Caco-2 (cell line): ENCODE measurements around the gene GNPNAT1. TPM values are rescaled to one million over a fixed set of nuclear protein-coding genes. Genes with fewer than 3 reads are reported as not detected.

ENCODE experiments used
- BruUV-seq: library from RNA; stranded (reverse); fragments of 400-500 nt; replicated peaks from 2 replicates; lab custom pipeline; 2021; lab: Mats Ljungman, UMichigan
- CTCF ChIA-PET: fragments of 300-600 bp; sonication (Branson Sonifier 250); formaldehyde crosslinking; loops from one replicate; lab custom pipeline; 2022; ENCODE audit warnings: antibody characterized with exemption; lab: Charles Lee
- POLR2A ChIA-PET: fragments of 300-600 bp; sonication (Branson Sonifier 250); formaldehyde crosslinking; loops from one replicate; lab custom pipeline; 2022; ENCODE audit warnings: antibody characterized with exemption; lab: Charles Lee
- DNase-seq, 2 experiments: peaks; one replicate each; pipeline versions ENCODE4 v3.0.0 to v3.0.0-alpha.2; 2020 to 2022
- H3K27me3 ChIP-seq: replicated peaks from 2 replicates; pipeline ENCODE4 v1.6.0; 2011; ENCODE audit warnings: low read length; ENCODE audit not compliant: control insufficient read depth, insufficient read depth
- H3K36me3 ChIP-seq: 2 replicates; pipeline ENCODE4 v1.5.1; 2011; ENCODE audit warnings: low read length; ENCODE audit not compliant: control insufficient read depth, insufficient read depth
- H3K4me1 ChIP-seq: fragments of 250-450 bp; sonication (Bioruptor Pico); 2 replicates; pipeline ENCODE4 v1.5.1; 2020; ENCODE audit warnings: mild to moderate bottlenecking
- H3K4me3 ChIP-seq: 2 replicates; pipeline ENCODE4 v1.5.1; 2011; ENCODE audit warnings: low read depth, mild to moderate bottlenecking, control low read depth, low read length
- H3K9me3 ChIP-seq: fragments of 250-450 bp; sonication (Bioruptor Pico); 2 replicates; pipeline ENCODE4 v1.5.1; 2020; ENCODE audit warnings: mild to moderate bottlenecking, moderate library complexity
- H3K27ac Mint-ChIP-seq: one replicate; pipeline ENCODE4 v1.8.0; 2022; ENCODE audit warnings: mixed read lengths; ENCODE audit not compliant: unreplicated experiment
- H3K27me3 Mint-ChIP-seq: one replicate; pipeline ENCODE4 v1.8.0; 2022; ENCODE audit warnings: mixed read lengths; ENCODE audit not compliant: insufficient read depth, unreplicated experiment
- H3K36me3 Mint-ChIP-seq: one replicate; pipeline ENCODE4 v1.8.0; 2022; ENCODE audit warnings: mild to moderate bottlenecking, mixed read lengths; ENCODE audit not compliant: insufficient read depth, unreplicated experiment
- H3K4me1 Mint-ChIP-seq: one replicate; pipeline ENCODE4 v1.8.0; 2022; ENCODE audit warnings: low read depth, mixed read lengths; ENCODE audit not compliant: unreplicated experiment
- H3K4me3 Mint-ChIP-seq: one replicate; pipeline ENCODE4 v1.8.0; 2022; ENCODE audit warnings: mild to moderate bottlenecking, moderate library complexity, mixed read lengths; ENCODE audit not compliant: unreplicated experiment
- H3K9me3 Mint-ChIP-seq: one replicate; pipeline ENCODE4 v1.8.0; 2022; ENCODE audit warnings: mixed read lengths; ENCODE audit not compliant: unreplicated experiment
- intact Hi-C: fragments of 100-400 bp; cut with micrococcal nuclease; formaldehyde crosslinking; loops from one replicate; pipeline ENCODE4 v1.10.0; 2022; ENCODE audit not compliant: unreplicated experiment
- total RNA-seq: library from RNA; stranded (reverse); gene quantifications from 2 replicates; pipeline ENCODE4 v1.2.3, GENCODE V29; 2022
- TF ChIP-seq, protein P1 (sequence below), 2 experiments: fragments of 200-600 bp in 1 of 2; IDR thresholded peaks; 1 replicate in 1 of 2; 2 replicates in 1 of 2; pipeline versions ENCODE4 v1.5.1 to v1.8.0; 2011 to 2022; ENCODE audit warnings: antibody characterized with exemption in 1 of 2, control low read depth in 1 of 2, inconsistent platforms in 1 of 2, low read depth in 1 of 2, low read length in 1 of 2, mild to moderate bottlenecking in 1 of 2, moderate library complexity in 1 of 2; ENCODE audit not compliant: insufficient read depth in 1 of 2, severe bottlenecking in 1 of 2, unreplicated experiment in 1 of 2

Gene GNPNAT1
- total RNA-seq, 1 experiment from 2014 or later = 41.6 TPM

DNA sequence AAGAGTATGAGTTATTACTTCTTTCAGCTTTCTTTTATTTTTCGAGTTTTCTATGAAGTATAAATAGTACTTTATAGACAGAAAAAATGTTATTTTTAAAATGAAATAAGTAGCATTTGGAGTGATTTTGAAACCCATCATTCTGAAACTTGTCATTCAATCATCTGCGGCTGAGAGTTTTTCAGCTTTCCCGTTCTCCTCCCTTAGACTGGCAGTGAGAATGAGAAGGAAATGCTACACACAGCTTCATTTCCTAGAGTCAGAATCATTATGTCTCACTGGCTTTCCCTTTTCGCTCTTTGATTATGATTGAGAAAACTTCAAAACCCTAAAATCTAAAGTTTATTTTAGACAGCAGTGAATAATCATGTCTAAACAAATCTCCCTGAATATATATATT is 33.7 kb upstream of the GNPNAT1 start:
- DNase-seq = no peak
- ChIA-PET POLR2A (no interaction called here), CTCF (interaction anchor here (2.8 kb wide), 1 partner anchor 136 kb away, joined by 15 read pairs; no protein-coding TSS in a partner anchor)
- Mint-ChIP-seq H3K27me3 (no peaks in the 10 kb centered on the region), H3K27ac (no peak overlapping the region), H3K4me1 (no peaks in the 10 kb centered on the region), H3K4me3 (no peak overlapping the region), H3K36me3 (no peaks in the 10 kb centered on the region), H3K9me3 (no peaks in the 10 kb centered on the region)
- intact Hi-C loops = no loop called here
- Histone ChIP-seq H3K4me3 (no peak overlapping the region), H3K9me3 (no peaks in the 10 kb centered on the region), H3K36me3 (no peaks in the 10 kb centered on the region), H3K4me1 (peaks cover 4% of the 10 kb centered on the region; the same call in 1 of the 2 replicates), H3K27me3 (no peaks in the 10 kb centered on the region)
- BruUV-seq = no TSS peak
- TF ChIP-seq, protein P1, sequence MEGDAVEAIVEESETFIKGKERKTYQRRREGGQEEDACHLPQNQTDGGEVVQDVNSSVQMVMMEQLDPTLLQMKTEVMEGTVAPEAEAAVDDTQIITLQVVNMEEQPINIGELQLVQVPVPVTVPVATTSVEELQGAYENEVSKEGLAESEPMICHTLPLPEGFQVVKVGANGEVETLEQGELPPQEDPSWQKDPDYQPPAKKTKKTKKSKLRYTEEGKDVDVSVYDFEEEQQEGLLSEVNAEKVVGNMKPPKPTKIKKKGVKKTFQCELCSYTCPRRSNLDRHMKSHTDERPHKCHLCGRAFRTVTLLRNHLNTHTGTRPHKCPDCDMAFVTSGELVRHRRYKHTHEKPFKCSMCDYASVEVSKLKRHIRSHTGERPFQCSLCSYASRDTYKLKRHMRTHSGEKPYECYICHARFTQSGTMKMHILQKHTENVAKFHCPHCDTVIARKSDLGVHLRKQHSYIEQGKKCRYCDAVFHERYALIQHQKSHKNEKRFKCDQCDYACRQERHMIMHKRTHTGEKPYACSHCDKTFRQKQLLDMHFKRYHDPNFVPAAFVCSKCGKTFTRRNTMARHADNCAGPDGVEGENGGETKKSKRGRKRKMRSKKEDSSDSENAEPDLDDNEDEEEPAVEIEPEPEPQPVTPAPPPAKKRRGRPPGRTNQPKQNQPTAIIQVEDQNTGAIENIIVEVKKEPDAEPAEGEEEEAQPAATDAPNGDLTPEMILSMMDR (IDR thresholded peaks at IDR 0.05; ENCODE audit: insufficient read depth in 1 of 2, low read depth in 1 of 2, low read length in 1 of 2, severe bottlenecking in 1 of 2, unreplicated experiment in 1 of 2) = no peak

DNA sequence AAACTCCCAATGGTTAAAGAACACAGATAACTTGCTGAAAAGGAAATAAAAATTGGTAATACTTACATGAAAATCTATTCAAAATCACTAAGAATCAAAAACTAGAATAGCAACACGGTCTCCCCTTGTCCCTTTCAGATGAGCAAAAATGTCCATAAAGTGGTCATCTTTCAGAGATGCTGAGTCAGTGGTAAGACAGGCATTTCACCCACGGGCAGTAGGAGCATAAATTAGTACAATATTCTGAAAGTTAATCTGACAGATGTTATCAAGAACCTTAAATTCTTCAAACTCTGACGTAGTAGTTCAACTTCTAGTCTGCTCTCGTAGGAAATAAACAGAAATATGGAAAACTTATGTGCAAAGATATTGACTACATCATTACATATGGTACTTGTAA is 33.1 kb upstream of the GNPNAT1 start:
- Mint-ChIP-seq H3K4me3 (no peak overlapping the region), H3K4me1 (no peaks in the 10 kb centered on the region), H3K27ac (no peak overlapping the region), H3K27me3 (no peaks in the 10 kb centered on the region), H3K9me3 (no peaks in the 10 kb centered on the region), H3K36me3 (no peaks in the 10 kb centered on the region)
- intact Hi-C loops = loop anchor here (5.0 kb wide), 1 partner anchor 483 kb away; no protein-coding TSS in a partner anchor
- Histone ChIP-seq H3K4me3 (no peak overlapping the region), H3K9me3 (no peaks in the 10 kb centered on the region), H3K4me1 (peaks cover 4% of the 10 kb centered on the region; the same call in 1 of the 2 replicates), H3K36me3 (no peaks in the 10 kb centered on the region), H3K27me3 (no peaks in the 10 kb centered on the region)
- DNase-seq = no peak
- no TSS peak for BruUV-seq
- POLR2A ChIA-PET = no interaction called here
- TF ChIP-seq, protein P1 (IDR thresholded peaks at IDR 0.05; ENCODE audit: insufficient read depth in 1 of 2, low read depth in 1 of 2, low read length in 1 of 2, severe bottlenecking in 1 of 2, unreplicated experiment in 1 of 2) = no peak
- CTCF ChIA-PET = interaction anchor here (2.8 kb wide), 1 partner anchor 137 kb away, joined by 15 read pairs; no protein-coding TSS in a partner anchor

DNA sequence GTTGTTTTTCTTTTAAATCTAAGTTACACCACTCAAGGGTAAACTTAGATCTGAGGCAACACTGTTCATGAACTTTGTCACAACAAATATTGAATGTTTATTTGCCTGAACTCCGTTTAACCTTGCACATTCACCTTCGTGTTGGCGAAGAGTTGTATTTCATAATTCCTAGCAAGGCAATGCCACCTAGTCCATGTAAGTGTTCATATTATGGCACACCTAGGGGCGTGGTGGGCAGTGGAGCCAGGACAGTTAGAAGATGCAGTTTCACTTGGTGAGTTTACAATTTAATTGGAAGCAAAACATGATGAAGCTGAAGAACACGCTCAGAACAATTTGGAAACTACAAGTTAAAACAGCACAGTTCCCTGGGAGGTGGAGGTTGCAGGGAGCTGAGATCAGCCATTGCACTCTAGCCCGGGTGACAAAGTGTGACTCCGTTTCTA is 30.4 kb upstream of the GNPNAT1 start:
- no peaks in the 10 kb centered on the region for H3K27me3 Mint-ChIP-seq
- H3K4me1 Mint-ChIP-seq = no peaks in the 10 kb centered on the region
- CTCF ChIA-PET = interaction anchor here (0.6 kb wide), 1 partner anchor 139 kb away, joined by 6 read pairs; no protein-coding TSS in a partner anchor
- H3K4me3 Mint-ChIP-seq = no peak overlapping the region
- TF ChIP-seq, protein P1 (IDR thresholded peaks at IDR 0.05; ENCODE audit: insufficient read depth in 1 of 2, low read depth in 1 of 2, low read length in 1 of 2, severe bottlenecking in 1 of 2, unreplicated experiment in 1 of 2) = no peak
- Histone ChIP-seq H3K36me3 (no peaks in the 10 kb centered on the region), H3K27me3 (no peaks in the 10 kb centered on the region), H3K4me1 (peaks cover 4% of the 10 kb centered on the region; the same call in 1 of the 2 replicates), H3K9me3 (no peaks in the 10 kb centered on the region), H3K4me3 (no peak overlapping the region)
- BruUV-seq = no TSS peak
- H3K36me3 Mint-ChIP-seq = no peaks in the 10 kb centered on the region
- no peaks in the 10 kb centered on the region for H3K9me3 Mint-ChIP-seq
- DNase-seq = no peak
- intact Hi-C loops = loop anchor here (5.0 kb wide), 1 partner anchor 485 kb away; no protein-coding TSS in a partner anchor
- H3K27ac Mint-ChIP-seq = no peak overlapping the region
- POLR2A ChIA-PET = no interaction called here
